Lower leg skin (tissue), 3 donors: ENCODE data around the gene PPM1B.

Experiments used
- POLR2A ChIP-seq, 2 donors: fragments of 450-650 bp; IDR thresholded peaks; one replicate each; pipeline ENCODE4 v1.6.1; 2016 to 2017; ENCODE audit warnings: antibody characterized with exemption in 2 of 2, mild to moderate bottlenecking in 1 of 2, moderate library complexity in 1 of 2
- TF ChIP-seq, protein P1 (sequence below), 3 donors: fragments of 450-650 bp; IDR thresholded peaks; one replicate each; pipeline ENCODE4 v1.5.1; 2016; ENCODE audit warnings: antibody characterized with exemption in 3 of 3, mild to moderate bottlenecking in 3 of 3, moderate library complexity in 2 of 3

DNA sequence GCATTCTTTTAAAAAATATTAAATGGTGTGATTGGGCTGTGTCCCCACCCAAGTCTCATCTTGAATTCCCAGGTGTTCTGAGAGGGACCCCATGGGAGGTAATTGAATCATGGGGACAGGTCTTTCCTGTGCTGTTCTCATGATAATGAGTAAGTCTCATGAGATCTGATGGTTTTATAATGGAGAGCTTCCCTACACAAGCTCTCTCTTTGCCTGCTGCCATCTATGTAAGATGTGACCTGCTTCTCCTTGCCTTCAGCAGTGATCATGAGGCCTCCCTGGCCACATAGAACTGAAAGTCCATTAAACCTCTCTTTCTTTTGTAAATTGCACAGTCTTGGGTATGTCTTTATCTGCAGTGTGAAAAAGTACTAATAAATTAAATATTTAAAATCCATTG lies 10.3 kb downstream of the PPM1B start:
- TF ChIP-seq, protein P1, sequence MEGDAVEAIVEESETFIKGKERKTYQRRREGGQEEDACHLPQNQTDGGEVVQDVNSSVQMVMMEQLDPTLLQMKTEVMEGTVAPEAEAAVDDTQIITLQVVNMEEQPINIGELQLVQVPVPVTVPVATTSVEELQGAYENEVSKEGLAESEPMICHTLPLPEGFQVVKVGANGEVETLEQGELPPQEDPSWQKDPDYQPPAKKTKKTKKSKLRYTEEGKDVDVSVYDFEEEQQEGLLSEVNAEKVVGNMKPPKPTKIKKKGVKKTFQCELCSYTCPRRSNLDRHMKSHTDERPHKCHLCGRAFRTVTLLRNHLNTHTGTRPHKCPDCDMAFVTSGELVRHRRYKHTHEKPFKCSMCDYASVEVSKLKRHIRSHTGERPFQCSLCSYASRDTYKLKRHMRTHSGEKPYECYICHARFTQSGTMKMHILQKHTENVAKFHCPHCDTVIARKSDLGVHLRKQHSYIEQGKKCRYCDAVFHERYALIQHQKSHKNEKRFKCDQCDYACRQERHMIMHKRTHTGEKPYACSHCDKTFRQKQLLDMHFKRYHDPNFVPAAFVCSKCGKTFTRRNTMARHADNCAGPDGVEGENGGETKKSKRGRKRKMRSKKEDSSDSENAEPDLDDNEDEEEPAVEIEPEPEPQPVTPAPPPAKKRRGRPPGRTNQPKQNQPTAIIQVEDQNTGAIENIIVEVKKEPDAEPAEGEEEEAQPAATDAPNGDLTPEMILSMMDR (IDR thresholded peaks at IDR 0.05), result no peak
- no peak for TF ChIP-seq POLR2A (IDR thresholded peaks at IDR 0.05)
